ENCODE data around the gene CLDN4.

The CLDN4 gene

DNA sequence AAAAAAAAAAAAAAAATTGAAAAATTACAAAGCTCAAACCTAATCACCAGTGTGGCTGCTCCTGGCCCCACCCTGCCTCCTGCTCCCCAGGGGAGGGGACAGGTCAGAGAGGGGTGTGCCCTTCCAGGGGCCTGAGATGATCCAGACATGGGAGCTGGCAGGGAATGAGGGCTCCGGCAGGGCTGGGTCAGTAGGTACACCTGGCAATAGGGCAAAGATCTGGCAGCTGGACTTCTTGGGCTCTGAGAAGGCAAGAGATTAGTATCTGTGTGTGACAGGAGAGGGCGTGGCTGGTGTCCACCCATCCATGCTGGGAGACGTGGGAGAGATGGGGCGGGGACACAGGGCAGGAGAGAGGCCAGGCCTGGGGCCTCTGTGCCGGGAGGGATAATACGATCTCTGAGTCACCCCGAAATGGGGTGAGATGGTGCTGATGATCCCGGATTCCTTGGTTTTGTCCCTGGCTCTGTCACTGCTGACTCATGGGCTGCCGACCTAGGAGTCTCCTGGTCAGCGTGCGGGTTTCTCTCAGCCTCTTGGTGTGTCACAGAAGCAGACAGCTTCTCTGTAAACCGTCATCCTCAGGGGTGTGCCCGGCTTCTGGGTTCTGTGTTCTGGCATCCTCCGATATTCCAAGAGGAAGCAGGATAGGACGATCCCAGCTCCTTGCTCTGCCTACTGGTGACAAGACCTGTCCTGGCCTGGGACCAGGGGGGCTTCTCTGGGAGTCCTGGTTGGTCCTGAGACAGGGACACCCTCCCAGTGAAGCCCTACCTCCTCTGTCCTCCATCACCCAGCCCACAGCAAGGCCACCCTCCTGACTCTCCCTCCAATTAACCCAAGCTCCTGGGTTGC lies 8.2 kb upstream of the CLDN4 start:
- Histone ChIP-seq H2AFZ (ENCODE audit: low read depth, low read length) (no peak overlapping the region), H3K4me1 (ENCODE audit: insufficient read depth, low read length) (peaks cover 3% of the 10 kb centered on the region), H3K36me3 (ENCODE audit: insufficient read depth, low read length) (no peaks in the 10 kb centered on the region), H3K4me2 (ENCODE audit: insufficient read depth, low read length) (no peak overlapping the region), H3K79me2 (ENCODE audit: insufficient read depth, low read length) (no peaks in the 10 kb centered on the region), H3K9ac (ENCODE audit: low read depth, low read length) (no peak overlapping the region), H4K20me1 (ENCODE audit: insufficient read depth, low read length) (no peaks in the 10 kb centered on the region), H3K9me3 (ENCODE audit: insufficient read depth, low read length, severe bottlenecking) (no peaks in the 10 kb centered on the region), H3K27ac (ENCODE audit: low read length) (no peak overlapping the region), H3K4me3 (ENCODE audit: low read depth in 1 of 2, low read length in 2 of 2) (no peak overlapping the region), H3K27me3 (ENCODE audit: insufficient read depth, low read length, poor library complexity) (no peaks in the 10 kb centered on the region)
- ATAC-seq (ENCODE audit: insufficient read depth, low read depth): no peak
- DNase-seq: no peak
- TF ChIP-seq EZH2 (IDR thresholded peaks at IDR 0.05; ENCODE audit: borderline replicate concordance, low read depth, low read length, severe bottlenecking): no peak
- TF ChIP-seq, protein P1, sequence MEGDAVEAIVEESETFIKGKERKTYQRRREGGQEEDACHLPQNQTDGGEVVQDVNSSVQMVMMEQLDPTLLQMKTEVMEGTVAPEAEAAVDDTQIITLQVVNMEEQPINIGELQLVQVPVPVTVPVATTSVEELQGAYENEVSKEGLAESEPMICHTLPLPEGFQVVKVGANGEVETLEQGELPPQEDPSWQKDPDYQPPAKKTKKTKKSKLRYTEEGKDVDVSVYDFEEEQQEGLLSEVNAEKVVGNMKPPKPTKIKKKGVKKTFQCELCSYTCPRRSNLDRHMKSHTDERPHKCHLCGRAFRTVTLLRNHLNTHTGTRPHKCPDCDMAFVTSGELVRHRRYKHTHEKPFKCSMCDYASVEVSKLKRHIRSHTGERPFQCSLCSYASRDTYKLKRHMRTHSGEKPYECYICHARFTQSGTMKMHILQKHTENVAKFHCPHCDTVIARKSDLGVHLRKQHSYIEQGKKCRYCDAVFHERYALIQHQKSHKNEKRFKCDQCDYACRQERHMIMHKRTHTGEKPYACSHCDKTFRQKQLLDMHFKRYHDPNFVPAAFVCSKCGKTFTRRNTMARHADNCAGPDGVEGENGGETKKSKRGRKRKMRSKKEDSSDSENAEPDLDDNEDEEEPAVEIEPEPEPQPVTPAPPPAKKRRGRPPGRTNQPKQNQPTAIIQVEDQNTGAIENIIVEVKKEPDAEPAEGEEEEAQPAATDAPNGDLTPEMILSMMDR (IDR thresholded peaks at IDR 0.05; ENCODE audit: borderline replicate concordance, extremely low read depth, low read length, poor library complexity, severe bottlenecking): no peak

DNA sequence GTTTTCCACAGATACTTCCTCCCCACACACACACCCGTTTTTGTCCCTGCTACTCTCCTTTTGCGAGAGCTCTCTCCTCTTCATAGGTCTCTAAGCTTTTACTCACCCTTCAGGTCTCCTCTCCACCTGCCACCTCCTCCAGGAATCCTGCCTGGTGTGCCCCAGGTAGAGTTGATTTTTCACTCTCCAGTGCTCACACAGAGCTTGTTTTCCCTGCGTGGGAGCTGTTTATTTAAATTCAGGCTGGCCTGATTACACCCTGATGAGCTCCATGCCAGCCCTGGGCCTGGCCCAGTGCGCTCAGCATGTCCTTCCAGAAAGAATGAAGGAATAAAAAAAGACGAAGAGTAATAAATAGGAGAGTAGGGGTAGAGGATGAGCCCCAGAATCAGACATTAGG lies 7.5 kb upstream of the CLDN4 start:
- DNase-seq: no peak
- Histone ChIP-seq H2AFZ (ENCODE audit: low read depth, low read length) (no peak overlapping the region), H3K36me3 (ENCODE audit: insufficient read depth, low read length) (no peaks in the 10 kb centered on the region), H3K9ac (ENCODE audit: low read depth, low read length) (no peak overlapping the region), H3K4me3 (ENCODE audit: low read depth in 1 of 2, low read length in 2 of 2) (no peak overlapping the region), H3K79me2 (ENCODE audit: insufficient read depth, low read length) (no peaks in the 10 kb centered on the region), H3K27me3 (ENCODE audit: insufficient read depth, low read length, poor library complexity) (no peaks in the 10 kb centered on the region), H3K27ac (ENCODE audit: low read length) (no peak overlapping the region), H3K4me1 (ENCODE audit: insufficient read depth, low read length) (peaks cover 9% of the 10 kb centered on the region), H3K9me3 (ENCODE audit: insufficient read depth, low read length, severe bottlenecking) (no peaks in the 10 kb centered on the region), H4K20me1 (ENCODE audit: insufficient read depth, low read length) (no peaks in the 10 kb centered on the region), H3K4me2 (ENCODE audit: insufficient read depth, low read length) (no peak overlapping the region)
- TF ChIP-seq, protein P1 (IDR thresholded peaks at IDR 0.05; ENCODE audit: borderline replicate concordance, extremely low read depth, low read length, poor library complexity, severe bottlenecking): no peak
- TF ChIP-seq EZH2 (IDR thresholded peaks at IDR 0.05; ENCODE audit: borderline replicate concordance, low read depth, low read length, severe bottlenecking): no peak
- ATAC-seq (ENCODE audit: insufficient read depth, low read depth): no peak

DNA sequence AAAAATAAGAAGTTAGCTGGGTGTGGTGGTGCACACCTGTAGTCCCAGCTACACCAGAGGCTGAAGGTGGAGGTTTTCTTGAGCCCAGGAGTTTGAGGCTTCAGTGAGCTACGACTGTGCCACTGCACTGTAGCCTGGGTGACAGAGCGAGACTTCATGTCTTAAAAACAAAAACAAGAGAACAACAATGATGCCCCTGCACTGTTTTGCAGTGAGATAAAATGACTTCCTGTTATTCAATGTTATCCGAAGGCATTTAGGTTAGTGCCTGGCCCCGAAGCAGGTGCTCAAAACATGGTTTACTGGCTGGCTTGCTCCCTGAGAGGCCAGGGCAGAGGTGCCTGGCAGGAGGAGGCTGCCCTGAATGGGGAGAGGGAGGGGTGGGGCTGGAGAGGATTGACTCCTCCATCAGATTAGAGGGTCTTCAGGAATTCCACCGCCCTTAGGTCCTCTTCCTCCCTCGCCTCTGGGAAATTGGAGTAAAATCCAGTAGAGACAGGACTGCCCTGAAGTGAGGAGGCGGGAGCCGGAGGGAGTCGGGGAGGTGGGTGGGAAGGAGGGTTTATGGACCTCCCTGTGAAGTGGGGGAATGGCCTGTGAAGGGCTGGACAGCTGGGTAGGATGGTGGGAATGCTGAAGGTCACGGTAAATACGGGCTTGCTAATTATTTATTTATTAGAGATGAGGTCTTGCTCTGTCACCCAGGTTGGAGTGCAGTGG lies 6.8 kb upstream of the CLDN4 start:
- no peaks in the 10 kb centered on the region for H3K9me3 ChIP-seq (ENCODE audit: insufficient read depth, low read length, severe bottlenecking)
- ATAC-seq (ENCODE audit: insufficient read depth, low read depth) (no peak), DNase-seq (no peak)
- H4K20me1 ChIP-seq (ENCODE audit: insufficient read depth, low read length): no peaks in the 10 kb centered on the region
- no peak overlapping the region for H2AFZ ChIP-seq (ENCODE audit: low read depth, low read length)
- TF ChIP-seq, protein P1 (IDR thresholded peaks at IDR 0.05; ENCODE audit: borderline replicate concordance, extremely low read depth, low read length, poor library complexity, severe bottlenecking): no peak
- TF ChIP-seq EZH2 (IDR thresholded peaks at IDR 0.05; ENCODE audit: borderline replicate concordance, low read depth, low read length, severe bottlenecking): no peak
- H3K79me2 ChIP-seq (ENCODE audit: insufficient read depth, low read length): no peaks in the 10 kb centered on the region
- no peaks in the 10 kb centered on the region for H3K36me3 ChIP-seq (ENCODE audit: insufficient read depth, low read length)
- no peak overlapping the region for H3K27ac ChIP-seq (ENCODE audit: low read length)
- no peak overlapping the region for H3K4me2 ChIP-seq (ENCODE audit: insufficient read depth, low read length)
- no peak overlapping the region for H3K9ac ChIP-seq (ENCODE audit: low read depth, low read length)
- peaks cover 9% of the 10 kb centered on the region for H3K4me1 ChIP-seq (ENCODE audit: insufficient read depth, low read length)
- no peaks in the 10 kb centered on the region for H3K27me3 ChIP-seq (ENCODE audit: insufficient read depth, low read length, poor library complexity)
- H3K4me3 ChIP-seq (ENCODE audit: low read depth in 1 of 2, low read length in 2 of 2): no peak overlapping the region

All from DND-41 (cell line).